HepG2 (cell line): ENCODE data around the gene CACNA1G. TPM values are rescaled to one million over a fixed set of nuclear protein-coding genes. Genes with fewer than 3 reads are reported as not detected.

Experiments
- ATF7 ChIP-seq, 2 experiments: fragments of 450-650 bp in 1 of 2; sonication (generic) in 1 of 2; formaldehyde crosslinking in 1 of 2; IDR thresholded peaks; 2 replicates each; pipeline versions ENCODE4 v1.4.0 to v1.6.1; 2016 to 2020; ENCODE audit warnings: antibody characterized with exemption in 1 of 2, mild to moderate bottlenecking in 1 of 2, missing genetic modification reagents in 1 of 2
- CCAR2 ChIP-seq: fragments of 200-400 bp; formaldehyde crosslinking; optimal IDR thresholded peaks from 2 replicates; pipeline ENCODE3; 2018; ENCODE audit warnings: low read depth, mild to moderate bottlenecking, low read length, moderate library complexity
- CENPT ChIP-seq: sonication (generic); formaldehyde crosslinking; IDR thresholded peaks from 2 replicates; pipeline ENCODE4 v1.8.0; 2022; ENCODE audit warnings: low read depth, mild to moderate bottlenecking, moderate library complexity, missing genetic modification reagents
- ESRRA ChIP-seq: sonication (generic); formaldehyde crosslinking; IDR thresholded peaks from 2 replicates; pipeline ENCODE4 v1.5.1; 2020; ENCODE audit warnings: mild to moderate bottlenecking, low read depth, missing genetic modification reagents
- FOSL1 ChIP-seq: sonication (generic); formaldehyde crosslinking; IDR thresholded peaks from 2 replicates; pipeline ENCODE4 v1.9.0; 2021; ENCODE audit warnings: missing genetic modification reagents, borderline replicate concordance
- GABPB1 ChIP-seq: IDR thresholded peaks from 2 replicates; pipeline ENCODE4 v1.6.1; 2016; ENCODE audit warnings: mild to moderate bottlenecking, missing genetic modification reagents, moderate library complexity, missing compliant biosample characterization
- HDAC1 ChIP-seq: sonication (generic); formaldehyde crosslinking; IDR thresholded peaks from 2 replicates; pipeline ENCODE4 v1.5.1; 2020; ENCODE audit warnings: mild to moderate bottlenecking, missing genetic modification reagents
- SKI ChIP-seq: fragments of 450-650 bp; IDR thresholded peaks from one replicate; pipeline ENCODE4 v1.6.1; 2018; ENCODE audit warnings: mild to moderate bottlenecking; ENCODE audit not compliant: partially characterized antibody
- STAT5B ChIP-seq: sonication (generic); formaldehyde crosslinking; IDR thresholded peaks from 2 replicates; pipeline ENCODE4 v1.4.0; 2020; ENCODE audit warnings: missing genetic modification reagents
- TOE1 ChIP-seq: sonication (generic); formaldehyde crosslinking; IDR thresholded peaks from 2 replicates; pipeline ENCODE4 v1.4.0; 2020; ENCODE audit warnings: mild to moderate bottlenecking, missing genetic modification reagents
- TSC22D2 ChIP-seq: sonication (generic); formaldehyde crosslinking; IDR thresholded peaks from 2 replicates; pipeline ENCODE4 v1.5.1; 2020; ENCODE audit warnings: missing genetic modification reagents, mild to moderate bottlenecking, borderline replicate concordance
- ZKSCAN8 ChIP-seq: IDR thresholded peaks from 2 replicates; pipeline ENCODE4 v1.6.1; 2016; ENCODE audit warnings: borderline replicate concordance, missing genetic modification reagents, missing compliant biosample characterization
- ZNF224 ChIP-seq: sonication (generic); formaldehyde crosslinking; IDR thresholded peaks from 2 replicates; pipeline ENCODE4 v1.5.0; 2020; ENCODE audit warnings: mild to moderate bottlenecking, missing genetic modification reagents
- ZNF543 ChIP-seq: sonication (generic); formaldehyde crosslinking; IDR thresholded peaks from 2 replicates; pipeline ENCODE4 v1.4.0; 2020; ENCODE audit warnings: mild to moderate bottlenecking, missing genetic modification reagents
- ZNF552 ChIP-seq: sonication (generic); formaldehyde crosslinking; IDR thresholded peaks from 2 replicates; pipeline ENCODE4 v1.9.0; 2022; ENCODE audit warnings: missing genetic modification reagents, mild to moderate bottlenecking, borderline replicate concordance
- ZNF556 ChIP-seq: sonication (generic); formaldehyde crosslinking; IDR thresholded peaks from 2 replicates; pipeline ENCODE4 v1.4.0; 2020; ENCODE audit warnings: mild to moderate bottlenecking, missing genetic modification reagents, borderline replicate concordance
- ZNF563 ChIP-seq: sonication (generic); formaldehyde crosslinking; IDR thresholded peaks from 2 replicates; pipeline ENCODE4 v1.8.0; 2022; ENCODE audit warnings: mild to moderate bottlenecking, moderate library complexity, missing genetic modification reagents
- ZSCAN31 ChIP-seq: sonication (generic); formaldehyde crosslinking; IDR thresholded peaks from 2 replicates; pipeline ENCODE4 v1.5.0; 2020; ENCODE audit warnings: low read depth, mild to moderate bottlenecking, missing genetic modification reagents
- polyA plus RNA-seq, 8 experiments: library from polyadenylated mRNA; depleted of rRNA in 3 of 8; stranded (reverse) in 7 of 8; unstranded in 1 of 8; fragments of >200 nt; fragmentation: Illumina TruSeq in 4 of 8; extraction: Trizol in 4 of 8; gene quantifications; 2 replicates each; pipeline versions ENCODE4 v1.2.1 to v1.2.3, GENCODE V29; 2011 to 2016; ENCODE audit warnings: low read depth in 4 of 8, missing spikeins in 1 of 8, mixed read lengths in 1 of 8; ENCODE audit not compliant: insufficient read depth in 1 of 8
- total RNA-seq, 5 experiments: library from RNA; depleted of rRNA; stranded (reverse); fragments of >200 nt; fragmentation: Illumina TruSeq; extraction: Trizol; gene quantifications; 2 replicates each; pipeline ENCODE4 v1.2.3, GENCODE V29; 2016; ENCODE audit warnings: low read depth in 1 of 5
- TF ChIP-seq, protein P1 (sequence below): sonication (generic); formaldehyde crosslinking; IDR thresholded peaks from 2 replicates; pipeline ENCODE4 v1.5.0; 2020; ENCODE audit warnings: mild to moderate bottlenecking, missing genetic modification reagents
- TF ChIP-seq, protein P2 (sequence below): sonication (generic); formaldehyde crosslinking; IDR thresholded peaks from 2 replicates; pipeline ENCODE4 v1.5.1; 2020; ENCODE audit warnings: missing genetic modification reagents, mild to moderate bottlenecking, borderline replicate concordance
- TF ChIP-seq, protein P3 (sequence below): sonication (generic); formaldehyde crosslinking; IDR thresholded peaks from 2 replicates; pipeline ENCODE4 v1.9.0; 2022; ENCODE audit warnings: low read depth, missing genetic modification reagents
- TF ChIP-seq, protein P4 (sequence below): sonication (generic); formaldehyde crosslinking; IDR thresholded peaks from 2 replicates; pipeline ENCODE4 v1.4.0; 2020; ENCODE audit warnings: missing genetic modification reagents

The CACNA1G gene
- total and polyA plus RNA-seq, 2 of the 13 experiments (the other 11 are each of a cell fraction or from before 2014, with no cell fraction given) = 0.02 TPM; not detected in 1

DNA sequence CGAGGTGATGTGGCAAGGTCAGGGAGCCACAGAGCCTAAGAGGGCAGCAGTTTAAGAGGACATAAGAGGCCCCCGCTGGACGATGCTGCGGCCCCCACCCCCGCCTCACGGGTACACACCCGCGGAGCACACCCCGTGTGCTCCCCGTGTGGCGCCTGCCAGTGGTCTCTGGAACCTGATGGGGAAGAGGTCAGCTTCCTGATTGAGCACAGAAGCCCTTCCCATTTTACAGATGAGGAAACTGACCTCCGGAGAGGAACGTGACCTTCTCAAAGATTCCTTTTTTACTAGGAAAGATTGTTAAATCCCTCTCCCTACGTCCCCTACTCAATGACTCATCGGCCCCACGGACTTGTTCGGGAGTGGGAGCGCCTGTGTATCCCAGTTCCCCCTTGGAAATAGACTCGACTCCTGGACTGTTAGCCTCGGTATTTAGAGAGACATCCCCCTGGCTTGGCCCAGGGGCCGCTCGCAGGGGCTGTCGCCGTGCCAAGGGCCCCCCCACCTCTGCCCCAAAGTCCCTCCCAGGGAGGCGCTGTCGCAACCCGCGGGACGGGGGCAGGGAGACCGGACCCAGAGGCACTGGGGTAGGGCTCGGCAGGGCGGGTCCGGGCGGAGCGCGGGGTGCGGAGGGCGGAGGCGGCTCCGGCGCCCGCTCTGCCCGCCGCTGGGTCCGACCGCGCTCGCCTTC, 73.9 kb downstream of the CACNA1G start, which contains the start of gene ABCC3 (continued):
- TF ChIP-seq, protein P1, sequence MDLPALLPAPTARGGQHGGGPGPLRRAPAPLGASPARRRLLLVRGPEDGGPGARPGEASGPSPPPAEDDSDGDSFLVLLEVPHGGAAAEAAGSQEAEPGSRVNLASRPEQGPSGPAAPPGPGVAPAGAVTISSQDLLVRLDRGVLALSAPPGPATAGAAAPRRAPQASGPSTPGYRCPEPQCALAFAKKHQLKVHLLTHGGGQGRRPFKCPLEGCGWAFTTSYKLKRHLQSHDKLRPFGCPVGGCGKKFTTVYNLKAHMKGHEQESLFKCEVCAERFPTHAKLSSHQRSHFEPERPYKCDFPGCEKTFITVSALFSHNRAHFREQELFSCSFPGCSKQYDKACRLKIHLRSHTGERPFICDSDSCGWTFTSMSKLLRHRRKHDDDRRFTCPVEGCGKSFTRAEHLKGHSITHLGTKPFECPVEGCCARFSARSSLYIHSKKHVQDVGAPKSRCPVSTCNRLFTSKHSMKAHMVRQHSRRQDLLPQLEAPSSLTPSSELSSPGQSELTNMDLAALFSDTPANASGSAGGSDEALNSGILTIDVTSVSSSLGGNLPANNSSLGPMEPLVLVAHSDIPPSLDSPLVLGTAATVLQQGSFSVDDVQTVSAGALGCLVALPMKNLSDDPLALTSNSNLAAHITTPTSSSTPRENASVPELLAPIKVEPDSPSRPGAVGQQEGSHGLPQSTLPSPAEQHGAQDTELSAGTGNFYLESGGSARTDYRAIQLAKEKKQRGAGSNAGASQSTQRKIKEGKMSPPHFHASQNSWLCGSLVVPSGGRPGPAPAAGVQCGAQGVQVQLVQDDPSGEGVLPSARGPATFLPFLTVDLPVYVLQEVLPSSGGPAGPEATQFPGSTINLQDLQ (CRISPR knock-in tag) = peak; percentile 86; the same call in 1 of the 2 replicates
- TF ChIP-seq ZNF563 = peak; percentile 81
- no peak for TF ChIP-seq ZKSCAN8 (CRISPR knock-in tag)
- TF ChIP-seq ZNF224 (CRISPR knock-in tag) = no peak
- no peak for TF ChIP-seq ATF7 (IDR thresholded peaks at IDR 0.05)
- TF ChIP-seq ATF7 (CRISPR knock-in tag; IDR thresholded peaks at IDR 0.05) = 0 out of 2 replicates have a peak, but pooled peaks have one; percentile 43
- TF ChIP-seq HDAC1 (CRISPR knock-in tag) = peak; percentile 61
- no peak for TF ChIP-seq CENPT (CRISPR knock-in tag)
- TF ChIP-seq, protein P2, sequence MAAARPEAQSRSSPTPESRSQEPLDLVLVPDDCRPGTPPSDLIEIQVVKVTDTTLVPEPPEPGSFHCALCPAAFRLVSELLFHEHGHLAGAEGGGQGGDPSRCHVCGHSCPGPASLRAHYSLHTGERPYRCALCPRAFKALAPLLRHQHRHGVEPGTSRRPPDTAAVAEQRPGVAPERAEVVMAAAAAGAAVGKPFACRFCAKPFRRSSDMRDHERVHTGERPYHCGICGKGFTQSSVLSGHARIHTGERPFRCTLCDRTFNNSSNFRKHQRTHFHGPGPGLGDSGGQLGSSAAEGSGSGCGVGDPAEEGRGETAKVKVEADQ (CRISPR knock-in tag) = peak; percentile 18; the same call in 1 of the 2 replicates
- 0 out of 2 replicates have a peak, but pooled peaks have one; percentile 27 for TF ChIP-seq FOSL1 (CRISPR knock-in tag)
- no peak for TF ChIP-seq SKI
- TF ChIP-seq ZNF556 (CRISPR knock-in tag) = no peak
- TF ChIP-seq ZSCAN31 (CRISPR knock-in tag) = peak; percentile 50; the same call in 1 of the 2 replicates
- no peak for TF ChIP-seq CCAR2
- TF ChIP-seq STAT5B = no peak
- TF ChIP-seq ESRRA (CRISPR knock-in tag) = peak; percentile 48; the same call in 1 of the 2 replicates
- TF ChIP-seq GABPB1 (CRISPR knock-in tag) = peak; percentile 60
- TF ChIP-seq ZNF552 (CRISPR knock-in tag) = no peak
- no peak for TF ChIP-seq TOE1
- TF ChIP-seq TSC22D2 = 0 out of 2 replicates have a peak, but pooled peaks have one; percentile 20
- TF ChIP-seq, protein P3, sequence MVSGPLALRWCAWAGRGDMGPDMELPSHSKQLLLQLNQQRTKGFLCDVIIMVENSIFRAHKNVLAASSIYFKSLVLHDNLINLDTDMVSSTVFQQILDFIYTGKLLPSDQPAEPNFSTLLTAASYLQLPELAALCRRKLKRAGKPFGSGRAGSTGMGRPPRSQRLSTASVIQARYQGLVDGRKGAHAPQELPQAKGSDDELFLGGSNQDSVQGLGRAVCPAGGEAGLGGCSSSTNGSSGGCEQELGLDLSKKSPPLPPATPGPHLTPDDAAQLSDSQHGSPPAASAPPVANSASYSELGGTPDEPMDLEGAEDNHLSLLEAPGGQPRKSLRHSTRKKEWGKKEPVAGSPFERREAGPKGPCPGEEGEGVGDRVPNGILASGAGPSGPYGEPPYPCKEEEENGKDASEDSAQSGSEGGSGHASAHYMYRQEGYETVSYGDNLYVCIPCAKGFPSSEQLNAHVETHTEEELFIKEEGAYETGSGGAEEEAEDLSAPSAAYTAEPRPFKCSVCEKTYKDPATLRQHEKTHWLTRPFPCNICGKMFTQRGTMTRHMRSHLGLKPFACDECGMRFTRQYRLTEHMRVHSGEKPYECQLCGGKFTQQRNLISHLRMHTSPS (CRISPR knock-in tag) = peak; percentile 92
- TF ChIP-seq, protein P4, sequence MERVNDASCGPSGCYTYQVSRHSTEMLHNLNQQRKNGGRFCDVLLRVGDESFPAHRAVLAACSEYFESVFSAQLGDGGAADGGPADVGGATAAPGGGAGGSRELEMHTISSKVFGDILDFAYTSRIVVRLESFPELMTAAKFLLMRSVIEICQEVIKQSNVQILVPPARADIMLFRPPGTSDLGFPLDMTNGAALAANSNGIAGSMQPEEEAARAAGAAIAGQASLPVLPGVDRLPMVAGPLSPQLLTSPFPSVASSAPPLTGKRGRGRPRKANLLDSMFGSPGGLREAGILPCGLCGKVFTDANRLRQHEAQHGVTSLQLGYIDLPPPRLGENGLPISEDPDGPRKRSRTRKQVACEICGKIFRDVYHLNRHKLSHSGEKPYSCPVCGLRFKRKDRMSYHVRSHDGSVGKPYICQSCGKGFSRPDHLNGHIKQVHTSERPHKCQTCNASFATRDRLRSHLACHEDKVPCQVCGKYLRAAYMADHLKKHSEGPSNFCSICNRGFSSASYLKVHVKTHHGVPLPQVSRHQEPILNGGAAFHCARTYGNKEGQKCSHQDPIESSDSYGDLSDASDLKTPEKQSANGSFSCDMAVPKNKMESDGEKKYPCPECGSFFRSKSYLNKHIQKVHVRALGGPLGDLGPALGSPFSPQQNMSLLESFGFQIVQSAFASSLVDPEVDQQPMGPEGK (CRISPR knock-in tag) = peak; percentile 97
- peak; percentile 99 for TF ChIP-seq ZNF543 (CRISPR knock-in tag)
